ENCODE results near the gene SEPTIN1.

The SEPTIN1 gene

DNA sequence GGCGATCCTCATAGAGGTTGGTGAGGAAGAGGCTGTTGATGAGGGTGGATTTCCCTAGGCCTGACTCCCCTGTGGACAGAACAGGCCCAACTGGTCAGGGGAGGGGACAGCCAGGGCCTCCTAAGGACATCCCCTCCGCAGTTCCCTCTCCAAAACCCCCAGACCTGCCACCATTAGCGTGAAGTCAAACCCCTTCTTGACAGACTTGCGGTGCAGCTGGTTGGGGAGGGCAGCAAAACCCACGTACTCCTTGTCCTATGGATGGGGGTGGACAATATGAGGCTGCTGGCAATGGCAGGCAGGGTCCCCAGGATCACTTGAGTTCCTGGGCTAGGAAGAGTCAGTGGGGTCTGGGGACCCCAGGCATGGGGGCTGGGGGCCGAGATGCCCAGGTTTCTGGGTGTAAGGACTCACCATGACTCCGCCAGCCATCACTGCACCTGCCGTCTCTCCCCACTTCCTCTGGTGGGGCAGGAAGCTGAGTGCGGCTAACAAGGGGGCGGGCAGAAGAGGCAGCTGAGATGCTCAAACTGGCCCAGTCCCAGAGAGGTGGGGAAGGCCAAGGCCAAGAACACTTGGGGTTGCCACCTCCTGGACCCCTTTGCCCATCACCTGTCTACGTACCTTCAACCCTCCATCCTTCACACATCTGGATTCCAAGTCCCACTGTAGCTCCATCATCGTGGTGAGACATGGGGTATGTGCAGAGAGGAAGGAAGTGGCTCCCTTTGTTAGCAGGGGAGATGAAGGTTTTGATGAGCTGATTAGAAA, at the start of gene SEPTIN1:
Gene SEPTIN1, minus strand, starts transcription at position 451 of the 771 bp plus-strand sequence. Its CDS starts 19 bp downstream, at position 432.
- DNase-seq (ENCODE audit: low read depth) = no peak
- H3K4me3 ChIP-seq (ENCODE audit: control insufficient read depth, low read depth, low read length) = no peak within 1 kb of the TSS
- TF ChIP-seq, protein P1, sequence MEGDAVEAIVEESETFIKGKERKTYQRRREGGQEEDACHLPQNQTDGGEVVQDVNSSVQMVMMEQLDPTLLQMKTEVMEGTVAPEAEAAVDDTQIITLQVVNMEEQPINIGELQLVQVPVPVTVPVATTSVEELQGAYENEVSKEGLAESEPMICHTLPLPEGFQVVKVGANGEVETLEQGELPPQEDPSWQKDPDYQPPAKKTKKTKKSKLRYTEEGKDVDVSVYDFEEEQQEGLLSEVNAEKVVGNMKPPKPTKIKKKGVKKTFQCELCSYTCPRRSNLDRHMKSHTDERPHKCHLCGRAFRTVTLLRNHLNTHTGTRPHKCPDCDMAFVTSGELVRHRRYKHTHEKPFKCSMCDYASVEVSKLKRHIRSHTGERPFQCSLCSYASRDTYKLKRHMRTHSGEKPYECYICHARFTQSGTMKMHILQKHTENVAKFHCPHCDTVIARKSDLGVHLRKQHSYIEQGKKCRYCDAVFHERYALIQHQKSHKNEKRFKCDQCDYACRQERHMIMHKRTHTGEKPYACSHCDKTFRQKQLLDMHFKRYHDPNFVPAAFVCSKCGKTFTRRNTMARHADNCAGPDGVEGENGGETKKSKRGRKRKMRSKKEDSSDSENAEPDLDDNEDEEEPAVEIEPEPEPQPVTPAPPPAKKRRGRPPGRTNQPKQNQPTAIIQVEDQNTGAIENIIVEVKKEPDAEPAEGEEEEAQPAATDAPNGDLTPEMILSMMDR (conservative IDR thresholded peaks at IDR 0.05; ENCODE audit: control insufficient read depth, insufficient read depth, low read depth, low read length) = no peak

DNA sequence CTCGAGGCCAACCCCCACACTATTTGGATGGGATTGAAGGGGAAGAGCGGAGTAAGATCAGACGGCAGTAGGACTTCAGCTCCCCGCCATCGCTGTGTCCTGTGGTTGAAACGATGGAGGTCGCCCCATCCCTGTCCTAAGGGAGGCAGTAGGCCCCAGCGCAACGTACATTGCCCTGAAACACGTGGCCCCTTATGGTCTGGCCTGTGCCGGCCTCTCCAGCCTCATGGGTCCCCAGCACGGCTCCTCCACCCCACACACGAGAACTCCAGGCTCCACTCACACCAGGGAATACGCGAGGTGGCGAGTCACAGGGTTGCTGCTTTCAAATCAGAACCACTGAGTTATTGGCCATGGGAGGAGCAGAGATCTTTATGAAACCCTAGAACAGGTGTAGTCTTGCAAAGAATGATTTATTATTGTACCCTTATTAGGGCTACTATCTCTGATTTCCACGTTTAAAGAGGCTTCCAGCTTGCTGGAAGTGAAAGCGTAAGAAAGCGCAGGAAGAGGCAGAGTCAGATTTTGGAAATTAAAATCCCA, 48.1 kb upstream of the SEPTIN1 start:
- TF ChIP-seq, protein P1 (conservative IDR thresholded peaks at IDR 0.05; ENCODE audit: control insufficient read depth, insufficient read depth, low read depth, low read length) = no peak
- H3K4me3 ChIP-seq (ENCODE audit: control insufficient read depth, low read depth, low read length) = peak overlapping the region; percentile 86
- DNase-seq (ENCODE audit: low read depth) = peak; percentile 20

GRCh38 chr16:30429678-30430427, 47.5 kb upstream of the SEPTIN1 start, which contains the start of gene DCTPP1:
Gene DCTPP1 (minus strand): TSS chr16:30430030. CDS start chr16:30429980, 50 bp downstream.
- TF ChIP-seq, protein P1 (conservative IDR thresholded peaks at IDR 0.05; ENCODE audit: control insufficient read depth, insufficient read depth, low read depth, low read length) = peak; percentile 63
- H3K4me3 ChIP-seq (ENCODE audit: control insufficient read depth, low read depth, low read length) = peak within 1 kb of the TSS; percentile 86
- peak; percentile 97 for DNase-seq (ENCODE audit: low read depth)

DNA sequence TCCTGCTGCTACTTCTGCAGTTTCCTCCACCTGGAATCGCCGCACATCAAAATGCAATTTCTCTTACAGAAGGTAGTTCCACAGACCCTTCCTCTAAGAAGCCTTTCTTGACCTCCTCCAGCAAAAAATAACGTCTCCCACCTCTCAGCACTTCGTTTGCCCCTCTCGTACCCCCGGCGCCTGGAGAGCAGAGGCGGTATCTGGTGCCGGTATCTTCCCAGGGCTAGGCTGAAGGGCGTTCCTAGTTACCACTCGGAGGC, 47.0 kb upstream of the SEPTIN1 start:
- peak overlapping the region; percentile 86 for H3K4me3 ChIP-seq (ENCODE audit: control insufficient read depth, low read depth, low read length)

GRCh38 chr16:30428055-30428454, 45.7 kb upstream of the SEPTIN1 start:
- TF ChIP-seq, protein P1 (conservative IDR thresholded peaks at IDR 0.05; ENCODE audit: control insufficient read depth, insufficient read depth, low read depth, low read length) = no peak
- H3K4me3 ChIP-seq (ENCODE audit: control insufficient read depth, low read depth, low read length) = no peak overlapping the region
- DNase-seq (ENCODE audit: low read depth) = no peak

More for the DNA sequence above, 47.0 kb upstream of the SEPTIN1 start:
- TF ChIP-seq, protein P1 (conservative IDR thresholded peaks at IDR 0.05; ENCODE audit: control insufficient read depth, insufficient read depth, low read depth, low read length) = no peak
- no peak for DNase-seq (ENCODE audit: low read depth)

DNA sequence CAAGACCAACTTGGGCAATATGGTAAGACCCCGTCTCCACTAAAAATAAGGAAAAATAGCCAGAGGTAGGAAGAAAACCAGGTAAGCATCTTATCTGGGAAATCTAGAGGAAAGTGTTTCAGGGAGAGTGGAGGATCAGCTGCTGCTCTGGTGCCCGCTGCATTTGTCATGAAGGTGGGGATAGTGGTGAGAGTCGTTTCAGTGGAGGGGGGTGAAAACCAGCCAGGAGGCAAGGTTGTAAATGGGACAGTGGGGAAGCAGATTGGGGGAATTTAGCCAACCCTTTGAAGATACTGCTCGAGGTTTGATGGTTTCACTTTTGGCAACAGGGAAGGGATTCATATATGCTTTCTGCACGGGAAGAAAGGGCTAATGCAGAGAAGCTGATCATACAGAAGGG, 38.6 kb upstream of the SEPTIN1 start:
- H3K4me3 ChIP-seq (ENCODE audit: control insufficient read depth, low read depth, low read length) = no peak overlapping the region
- DNase-seq (ENCODE audit: low read depth) = no peak
- TF ChIP-seq, protein P1 (conservative IDR thresholded peaks at IDR 0.05; ENCODE audit: control insufficient read depth, insufficient read depth, low read depth, low read length) = no peak

All from fibroblast of mammary gland (primary cell).